HepG2 (cell line): ENCODE measurements around the gene MYH3.

Source experiments
- CHCHD3 ChIP-seq: sonication (generic); formaldehyde crosslinking; IDR thresholded peaks from 2 replicates; pipeline ENCODE4 v1.8.0; 2022; ENCODE audit warnings: mild to moderate bottlenecking, missing genetic modification reagents, moderate library complexity
- JUNB ChIP-seq: sonication (generic); formaldehyde crosslinking; IDR thresholded peaks from 2 replicates; pipeline ENCODE4 v1.8.0; 2022; ENCODE audit warnings: missing genetic modification reagents, mild to moderate bottlenecking, borderline replicate concordance
- MXD4 ChIP-seq: IDR thresholded peaks from 2 replicates; pipeline ENCODE4 v1.6.1; 2016; ENCODE audit warnings: mild to moderate bottlenecking, missing biosample characterization, missing genetic modification reagents
- SAFB2 ChIP-seq: sonication (generic); formaldehyde crosslinking; IDR thresholded peaks from 2 replicates; pipeline ENCODE4 v1.5.1; 2020; ENCODE audit warnings: missing genetic modification reagents, low read depth, mild to moderate bottlenecking, borderline replicate concordance
- SATB2 ChIP-seq: sonication (generic); formaldehyde crosslinking; IDR thresholded peaks from 2 replicates; pipeline ENCODE4 v1.5.0; 2020; ENCODE audit warnings: missing genetic modification reagents
- ZKSCAN8 ChIP-seq: IDR thresholded peaks from 2 replicates; pipeline ENCODE4 v1.6.1; 2016; ENCODE audit warnings: borderline replicate concordance, missing genetic modification reagents, missing compliant biosample characterization
- ZMYM3 ChIP-seq: sonication (generic); formaldehyde crosslinking; IDR thresholded peaks from 2 replicates; pipeline ENCODE4 v1.5.1; 2020; ENCODE audit warnings: mild to moderate bottlenecking, missing genetic modification reagents
- ZNF317 ChIP-seq: sonication (generic); formaldehyde crosslinking; IDR thresholded peaks from 2 replicates; pipeline ENCODE4 v1.5.0; 2020; ENCODE audit warnings: mild to moderate bottlenecking, missing genetic modification reagents
- ZSCAN20 ChIP-seq: sonication (generic); formaldehyde crosslinking; IDR thresholded peaks from 2 replicates; pipeline ENCODE4 v1.4.0; 2020; ENCODE audit warnings: missing genetic modification reagents, mild to moderate bottlenecking, borderline replicate concordance
- TF ChIP-seq, protein P1 (sequence below): sonication (generic); formaldehyde crosslinking; IDR thresholded peaks from 2 replicates; pipeline ENCODE4 v1.5.1; 2020; ENCODE audit warnings: missing genetic modification reagents, mild to moderate bottlenecking, borderline replicate concordance
- TF ChIP-seq, protein P2 (sequence below): sonication (generic); formaldehyde crosslinking; IDR thresholded peaks from 2 replicates; pipeline ENCODE4 v1.5.0; 2020; ENCODE audit warnings: mild to moderate bottlenecking, missing genetic modification reagents, moderate library complexity
- TF ChIP-seq, protein P3 (sequence below): sonication (generic); formaldehyde crosslinking; IDR thresholded peaks from 2 replicates; pipeline ENCODE4 v1.4.0; 2020; ENCODE audit warnings: missing genetic modification reagents, low read depth, mild to moderate bottlenecking, borderline replicate concordance
- TF ChIP-seq, protein P4 (sequence below): sonication (generic); formaldehyde crosslinking; IDR thresholded peaks from one replicate; pipeline ENCODE4 v1.5.1; 2020; ENCODE audit warnings: mild to moderate bottlenecking, missing genetic modification reagents; ENCODE audit errors: not compliant biosample characterization
- TF ChIP-seq, protein P5 (sequence below): sonication (generic); formaldehyde crosslinking; IDR thresholded peaks from 2 replicates; pipeline ENCODE4 v1.8.0; 2022; ENCODE audit warnings: missing genetic modification reagents, mild to moderate bottlenecking, moderate library complexity, borderline replicate concordance

DNA sequence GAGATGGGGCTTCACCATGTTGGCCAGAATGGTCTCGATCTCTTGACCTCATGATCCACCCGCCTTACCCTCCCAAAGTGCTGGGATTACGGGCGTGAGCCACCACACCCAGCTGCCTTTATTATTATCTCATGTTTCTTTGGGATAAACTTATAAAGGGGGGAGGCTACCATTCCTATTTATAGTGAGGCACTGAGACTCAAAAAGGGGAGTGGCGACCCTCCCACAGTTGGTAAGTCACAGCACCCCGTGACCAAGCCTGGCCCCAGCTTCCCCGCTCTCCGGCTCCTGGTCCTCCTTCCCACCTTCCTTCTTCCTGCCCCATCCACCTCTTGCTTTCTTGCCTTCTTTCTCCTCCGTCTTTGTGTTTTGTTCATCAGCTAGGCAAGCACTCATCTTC, 5.2 kb downstream of the MYH3 start:
- TF ChIP-seq, protein P1, sequence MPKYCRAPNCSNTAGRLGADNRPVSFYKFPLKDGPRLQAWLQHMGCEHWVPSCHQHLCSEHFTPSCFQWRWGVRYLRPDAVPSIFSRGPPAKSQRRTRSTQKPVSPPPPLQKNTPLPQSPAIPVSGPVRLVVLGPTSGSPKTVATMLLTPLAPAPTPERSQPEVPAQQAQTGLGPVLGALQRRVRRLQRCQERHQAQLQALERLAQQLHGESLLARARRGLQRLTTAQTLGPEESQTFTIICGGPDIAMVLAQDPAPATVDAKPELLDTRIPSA = no peak
- TF ChIP-seq ZNF317 (CRISPR knock-in tag) = no peak
- TF ChIP-seq ZMYM3 (CRISPR knock-in tag) = no peak
- TF ChIP-seq SAFB2 (CRISPR knock-in tag) = no peak
- TF ChIP-seq, protein P2, sequence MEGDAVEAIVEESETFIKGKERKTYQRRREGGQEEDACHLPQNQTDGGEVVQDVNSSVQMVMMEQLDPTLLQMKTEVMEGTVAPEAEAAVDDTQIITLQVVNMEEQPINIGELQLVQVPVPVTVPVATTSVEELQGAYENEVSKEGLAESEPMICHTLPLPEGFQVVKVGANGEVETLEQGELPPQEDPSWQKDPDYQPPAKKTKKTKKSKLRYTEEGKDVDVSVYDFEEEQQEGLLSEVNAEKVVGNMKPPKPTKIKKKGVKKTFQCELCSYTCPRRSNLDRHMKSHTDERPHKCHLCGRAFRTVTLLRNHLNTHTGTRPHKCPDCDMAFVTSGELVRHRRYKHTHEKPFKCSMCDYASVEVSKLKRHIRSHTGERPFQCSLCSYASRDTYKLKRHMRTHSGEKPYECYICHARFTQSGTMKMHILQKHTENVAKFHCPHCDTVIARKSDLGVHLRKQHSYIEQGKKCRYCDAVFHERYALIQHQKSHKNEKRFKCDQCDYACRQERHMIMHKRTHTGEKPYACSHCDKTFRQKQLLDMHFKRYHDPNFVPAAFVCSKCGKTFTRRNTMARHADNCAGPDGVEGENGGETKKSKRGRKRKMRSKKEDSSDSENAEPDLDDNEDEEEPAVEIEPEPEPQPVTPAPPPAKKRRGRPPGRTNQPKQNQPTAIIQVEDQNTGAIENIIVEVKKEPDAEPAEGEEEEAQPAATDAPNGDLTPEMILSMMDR (CRISPR knock-in tag) = no peak
- no peak for TF ChIP-seq JUNB (CRISPR knock-in tag)
- TF ChIP-seq, protein P3, sequence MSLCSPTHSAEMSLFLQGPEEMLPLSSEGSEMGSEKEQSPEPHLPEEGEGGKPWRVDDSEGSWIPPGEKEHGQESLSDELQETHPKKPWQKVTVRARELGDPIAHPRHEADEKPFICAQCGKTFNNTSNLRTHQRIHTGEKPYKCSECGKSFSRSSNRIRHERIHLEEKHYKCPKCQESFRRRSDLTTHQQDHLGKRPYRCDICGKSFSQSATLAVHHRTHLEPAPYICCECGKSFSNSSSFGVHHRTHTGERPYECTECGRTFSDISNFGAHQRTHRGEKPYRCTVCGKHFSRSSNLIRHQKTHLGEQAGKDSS (CRISPR knock-in tag) = no peak
- TF ChIP-seq CHCHD3 (CRISPR knock-in tag) = no peak
- TF ChIP-seq MXD4 (CRISPR knock-in tag) = no peak
- TF ChIP-seq ZKSCAN8 (CRISPR knock-in tag) = no peak
- no peak for TF ChIP-seq SATB2
- TF ChIP-seq, protein P4, sequence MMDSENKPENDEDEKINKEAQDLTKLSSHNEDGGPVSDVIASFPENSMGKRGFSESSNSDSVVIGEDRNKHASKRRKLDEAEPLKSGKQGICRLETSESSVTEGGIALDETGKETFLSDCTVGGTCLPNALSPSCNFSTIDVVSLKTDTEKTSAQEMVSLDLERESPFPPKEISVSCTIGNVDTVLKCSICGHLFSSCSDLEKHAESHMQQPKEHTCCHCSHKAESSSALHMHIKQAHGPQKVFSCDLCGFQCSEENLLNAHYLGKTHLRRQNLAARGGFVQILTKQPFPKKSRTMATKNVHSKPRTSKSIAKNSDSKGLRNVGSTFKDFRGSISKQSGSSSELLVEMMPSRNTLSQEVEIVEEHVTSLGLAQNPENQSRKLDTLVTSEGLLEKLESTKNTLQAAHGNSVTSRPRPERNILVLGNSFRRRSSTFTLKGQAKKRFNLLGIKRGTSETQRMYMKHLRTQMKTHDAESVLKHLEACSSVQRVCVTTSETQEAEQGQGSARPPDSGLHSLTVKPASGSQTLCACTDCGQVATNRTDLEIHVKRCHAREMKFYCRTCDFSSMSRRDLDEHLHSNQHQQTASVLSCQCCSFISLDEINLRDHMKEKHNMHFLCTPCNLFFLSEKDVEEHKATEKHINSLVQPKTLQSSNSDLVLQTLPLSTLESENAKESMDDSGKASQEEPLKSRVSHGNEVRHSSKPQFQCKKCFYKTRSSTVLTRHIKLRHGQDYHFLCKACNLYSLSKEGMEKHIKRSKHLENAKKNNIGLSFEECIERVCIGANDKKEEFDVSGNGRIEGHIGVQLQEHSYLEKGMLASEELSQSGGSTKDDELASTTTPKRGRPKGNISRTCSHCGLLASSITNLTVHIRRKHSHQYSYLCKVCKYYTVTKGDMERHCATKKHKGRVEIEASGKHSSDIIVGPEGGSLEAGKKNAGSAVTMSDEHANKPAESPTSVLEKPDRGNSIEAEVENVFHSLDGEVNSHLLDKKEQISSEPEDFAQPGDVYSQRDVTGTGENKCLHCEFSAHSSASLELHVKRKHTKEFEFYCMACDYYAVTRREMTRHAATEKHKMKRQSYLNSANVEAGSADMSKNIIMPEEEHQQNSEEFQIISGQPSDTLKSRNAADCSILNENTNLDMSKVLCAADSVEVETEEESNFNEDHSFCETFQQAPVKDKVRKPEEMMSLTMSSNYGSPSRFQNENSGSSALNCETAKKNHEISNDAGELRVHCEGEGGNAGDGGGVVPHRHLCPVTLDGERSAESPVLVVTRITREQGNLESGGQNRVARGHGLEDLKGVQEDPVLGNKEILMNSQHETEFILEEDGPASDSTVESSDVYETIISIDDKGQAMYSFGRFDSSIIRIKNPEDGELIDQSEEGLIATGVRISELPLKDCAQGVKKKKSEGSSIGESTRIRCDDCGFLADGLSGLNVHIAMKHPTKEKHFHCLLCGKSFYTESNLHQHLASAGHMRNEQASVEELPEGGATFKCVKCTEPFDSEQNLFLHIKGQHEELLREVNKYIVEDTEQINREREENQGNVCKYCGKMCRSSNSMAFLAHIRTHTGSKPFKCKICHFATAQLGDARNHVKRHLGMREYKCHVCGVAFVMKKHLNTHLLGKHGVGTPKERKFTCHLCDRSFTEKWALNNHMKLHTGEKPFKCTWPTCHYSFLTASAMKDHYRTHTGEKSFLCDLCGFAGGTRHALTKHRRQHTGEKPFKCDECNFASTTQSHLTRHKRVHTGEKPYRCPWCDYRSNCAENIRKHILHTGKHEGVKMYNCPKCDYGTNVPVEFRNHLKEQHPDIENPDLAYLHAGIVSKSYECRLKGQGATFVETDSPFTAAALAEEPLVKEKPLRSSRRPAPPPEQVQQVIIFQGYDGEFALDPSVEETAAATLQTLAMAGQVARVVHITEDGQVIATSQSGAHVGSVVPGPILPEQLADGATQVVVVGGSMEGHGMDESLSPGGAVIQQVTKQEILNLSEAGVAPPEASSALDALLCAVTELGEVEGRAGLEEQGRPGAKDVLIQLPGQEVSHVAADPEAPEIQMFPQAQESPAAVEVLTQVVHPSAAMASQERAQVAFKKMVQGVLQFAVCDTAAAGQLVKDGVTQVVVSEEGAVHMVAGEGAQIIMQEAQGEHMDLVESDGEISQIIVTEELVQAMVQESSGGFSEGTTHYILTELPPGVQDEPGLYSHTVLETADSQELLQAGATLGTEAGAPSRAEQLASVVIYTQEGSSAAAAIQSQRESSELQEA (CRISPR knock-in tag) = no peak
- TF ChIP-seq, protein P5, sequence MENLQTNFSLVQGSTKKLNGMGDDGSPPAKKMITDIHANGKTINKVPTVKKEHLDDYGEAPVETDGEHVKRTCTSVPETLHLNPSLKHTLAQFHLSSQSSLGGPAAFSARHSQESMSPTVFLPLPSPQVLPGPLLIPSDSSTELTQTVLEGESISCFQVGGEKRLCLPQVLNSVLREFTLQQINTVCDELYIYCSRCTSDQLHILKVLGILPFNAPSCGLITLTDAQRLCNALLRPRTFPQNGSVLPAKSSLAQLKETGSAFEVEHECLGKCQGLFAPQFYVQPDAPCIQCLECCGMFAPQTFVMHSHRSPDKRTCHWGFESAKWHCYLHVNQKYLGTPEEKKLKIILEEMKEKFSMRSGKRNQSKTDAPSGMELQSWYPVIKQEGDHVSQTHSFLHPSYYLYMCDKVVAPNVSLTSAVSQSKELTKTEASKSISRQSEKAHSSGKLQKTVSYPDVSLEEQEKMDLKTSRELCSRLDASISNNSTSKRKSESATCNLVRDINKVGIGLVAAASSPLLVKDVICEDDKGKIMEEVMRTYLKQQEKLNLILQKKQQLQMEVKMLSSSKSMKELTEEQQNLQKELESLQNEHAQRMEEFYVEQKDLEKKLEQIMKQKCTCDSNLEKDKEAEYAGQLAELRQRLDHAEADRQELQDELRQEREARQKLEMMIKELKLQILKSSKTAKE (CRISPR knock-in tag) = no peak
- TF ChIP-seq ZSCAN20 (CRISPR knock-in tag) = no peak
